ENCODE measurements around the gene ZFYVE9. TPM values are rescaled to one million over a fixed set of nuclear protein-coding genes. Genes with fewer than 3 reads are reported as not detected.

ZFYVE9 gene
- total and polyA plus RNA-seq, 2 of the 13 experiments (the other 11 are each of a cell fraction or from before 2014, with no cell fraction given): 9.2 to 19.8 TPM

- no peak for TF ChIP-seq JUN (CRISPR knock-in tag; IDR thresholded peaks at IDR 0.05)
- no peak for TF ChIP-seq CHCHD3 (CRISPR knock-in tag; IDR thresholded peaks at IDR 0.05)
- no peak for TF ChIP-seq GZF1 (CRISPR knock-in tag; IDR thresholded peaks at IDR 0.05)
- no peak for TF ChIP-seq SRF (IDR thresholded peaks at IDR 0.05; ENCODE audit: low read depth, low read length)
- no peak for TF ChIP-seq GLMP (CRISPR knock-in tag; IDR thresholded peaks at IDR 0.05; ENCODE audit: borderline replicate concordance)
- TF ChIP-seq ZNF407 (CRISPR knock-in tag; IDR thresholded peaks at IDR 0.05; ENCODE audit: not compliant biosample characterization): no peak
- no peak for TF ChIP-seq TSC22D2 (CRISPR knock-in tag; IDR thresholded peaks at IDR 0.05; ENCODE audit: borderline replicate concordance)
- TF ChIP-seq, protein P1, sequence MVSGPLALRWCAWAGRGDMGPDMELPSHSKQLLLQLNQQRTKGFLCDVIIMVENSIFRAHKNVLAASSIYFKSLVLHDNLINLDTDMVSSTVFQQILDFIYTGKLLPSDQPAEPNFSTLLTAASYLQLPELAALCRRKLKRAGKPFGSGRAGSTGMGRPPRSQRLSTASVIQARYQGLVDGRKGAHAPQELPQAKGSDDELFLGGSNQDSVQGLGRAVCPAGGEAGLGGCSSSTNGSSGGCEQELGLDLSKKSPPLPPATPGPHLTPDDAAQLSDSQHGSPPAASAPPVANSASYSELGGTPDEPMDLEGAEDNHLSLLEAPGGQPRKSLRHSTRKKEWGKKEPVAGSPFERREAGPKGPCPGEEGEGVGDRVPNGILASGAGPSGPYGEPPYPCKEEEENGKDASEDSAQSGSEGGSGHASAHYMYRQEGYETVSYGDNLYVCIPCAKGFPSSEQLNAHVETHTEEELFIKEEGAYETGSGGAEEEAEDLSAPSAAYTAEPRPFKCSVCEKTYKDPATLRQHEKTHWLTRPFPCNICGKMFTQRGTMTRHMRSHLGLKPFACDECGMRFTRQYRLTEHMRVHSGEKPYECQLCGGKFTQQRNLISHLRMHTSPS (CRISPR knock-in tag; IDR thresholded peaks at IDR 0.05; ENCODE audit: low read depth): no peak
- TF ChIP-seq ZFX (CRISPR knock-in tag; IDR thresholded peaks at IDR 0.05; ENCODE audit: low read depth): peak; percentile 88
- no peak for TF ChIP-seq ZNF720 (CRISPR knock-in tag; IDR thresholded peaks at IDR 0.05)
- no peak for TF ChIP-seq SMARCC2 (IDR thresholded peaks at IDR 0.05)
- no peak for TF ChIP-seq XBP1 (CRISPR knock-in tag; IDR thresholded peaks at IDR 0.05)
- no peak for TF ChIP-seq ZNF275 (CRISPR knock-in tag; IDR thresholded peaks at IDR 0.05; ENCODE audit: borderline replicate concordance)
- no peak for TF ChIP-seq SNRNP70 (IDR thresholded peaks at IDR 0.05; ENCODE audit: low read depth, low read length)
- no peak for TF ChIP-seq NFATC3 (CRISPR knock-in tag; IDR thresholded peaks at IDR 0.05)
- no peak for TF ChIP-seq KLF11 (CRISPR knock-in tag; IDR thresholded peaks at IDR 0.05)
Measured at GRCh38 chr1:52142220-52143183, 613 bp downstream of the ZFYVE9 start (continued).

Data from HepG2 (cell line).